Measurements from ENCODE around the gene BACE2.

DNA sequence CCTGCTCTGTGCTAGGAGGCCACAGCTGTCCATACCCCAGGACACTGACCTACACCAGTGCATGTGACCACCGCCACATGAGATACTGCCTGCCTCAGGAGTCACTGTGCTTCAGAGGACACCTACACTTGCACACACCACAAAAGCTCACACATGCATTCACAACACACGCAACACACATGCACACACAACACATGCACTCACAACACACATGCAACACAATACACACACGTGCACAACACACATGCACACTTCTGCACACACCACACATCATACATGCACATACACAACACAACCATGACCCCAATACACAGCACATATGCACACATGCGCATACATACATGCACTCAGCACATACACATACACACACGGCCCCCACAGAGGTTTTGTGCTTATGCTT lies 28.7 kb upstream of the BACE2 start:
- TF ChIP-seq EZH2 (IDR thresholded peaks at IDR 0.05) (no peak), SP1 (IDR thresholded peaks at IDR 0.05; ENCODE audit: low read depth) (no peak), YY1 (IDR thresholded peaks at IDR 0.05; ENCODE audit: extremely low read depth, insufficient replicate concordance, low read depth, low read length) (no peak), TCF7L2 (IDR thresholded peaks at IDR 0.05; ENCODE audit: borderline replicate concordance, extremely low read depth, insufficient read depth, insufficient read length) (no peak), EZH2phosphoT487 (IDR thresholded peaks at IDR 0.05; ENCODE audit: borderline replicate concordance) (no peak), ZFX (IDR thresholded peaks at IDR 0.05) (no peak), EGR1 (IDR thresholded peaks at IDR 0.05; ENCODE audit: low read depth) (no peak), POLR2AphosphoS5 (IDR thresholded peaks at IDR 0.05; ENCODE audit: low read depth, low read length) (no peak), POLR2A (IDR thresholded peaks at IDR 0.05; ENCODE audit: borderline replicate concordance, extremely low read depth, insufficient read depth, insufficient read length) (no peak), SIN3A (IDR thresholded peaks at IDR 0.05; ENCODE audit: low read depth) (no peak), RAD21 (IDR thresholded peaks at IDR 0.05; ENCODE audit: low read depth) (no peak)
- TF ChIP-seq, protein P1, sequence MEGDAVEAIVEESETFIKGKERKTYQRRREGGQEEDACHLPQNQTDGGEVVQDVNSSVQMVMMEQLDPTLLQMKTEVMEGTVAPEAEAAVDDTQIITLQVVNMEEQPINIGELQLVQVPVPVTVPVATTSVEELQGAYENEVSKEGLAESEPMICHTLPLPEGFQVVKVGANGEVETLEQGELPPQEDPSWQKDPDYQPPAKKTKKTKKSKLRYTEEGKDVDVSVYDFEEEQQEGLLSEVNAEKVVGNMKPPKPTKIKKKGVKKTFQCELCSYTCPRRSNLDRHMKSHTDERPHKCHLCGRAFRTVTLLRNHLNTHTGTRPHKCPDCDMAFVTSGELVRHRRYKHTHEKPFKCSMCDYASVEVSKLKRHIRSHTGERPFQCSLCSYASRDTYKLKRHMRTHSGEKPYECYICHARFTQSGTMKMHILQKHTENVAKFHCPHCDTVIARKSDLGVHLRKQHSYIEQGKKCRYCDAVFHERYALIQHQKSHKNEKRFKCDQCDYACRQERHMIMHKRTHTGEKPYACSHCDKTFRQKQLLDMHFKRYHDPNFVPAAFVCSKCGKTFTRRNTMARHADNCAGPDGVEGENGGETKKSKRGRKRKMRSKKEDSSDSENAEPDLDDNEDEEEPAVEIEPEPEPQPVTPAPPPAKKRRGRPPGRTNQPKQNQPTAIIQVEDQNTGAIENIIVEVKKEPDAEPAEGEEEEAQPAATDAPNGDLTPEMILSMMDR (IDR thresholded peaks at IDR 0.05 in 2 of 3, conservative IDR thresholded peaks at IDR 0.05 in 1 of 3; ENCODE audit: borderline replicate concordance in 1 of 3, insufficient read depth in 1 of 3, low read depth in 2 of 3, low read length in 2 of 3), result no peak
- TF ChIP-seq, protein P2, sequence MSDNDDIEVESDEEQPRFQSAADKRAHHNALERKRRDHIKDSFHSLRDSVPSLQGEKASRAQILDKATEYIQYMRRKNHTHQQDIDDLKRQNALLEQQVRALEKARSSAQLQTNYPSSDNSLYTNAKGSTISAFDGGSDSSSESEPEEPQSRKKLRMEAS (IDR thresholded peaks at IDR 0.05), result no peak
- TF ChIP-seq, protein P3, sequence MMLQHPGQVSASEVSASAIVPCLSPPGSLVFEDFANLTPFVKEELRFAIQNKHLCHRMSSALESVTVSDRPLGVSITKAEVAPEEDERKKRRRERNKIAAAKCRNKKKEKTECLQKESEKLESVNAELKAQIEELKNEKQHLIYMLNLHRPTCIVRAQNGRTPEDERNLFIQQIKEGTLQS (IDR thresholded peaks at IDR 0.05), result no peak

Data from HCT116 (cell line).